Measurements from ENCODE around the gene OR4F15.
"Not testable (repeated sequence)": the region's sequence is repeated elsewhere in the genome, so short reads cannot be mapped to it uniquely, and the experiment has no call there.

Gene OR4F15

GRCh38 chr15:101811902-101812301, at the start of gene OR4F15:
OR4F15 (plus strand) TSS chr15:101812202; CDS start chr15:101818187, 5,985 bp downstream.
- no peak for DNase-seq

DNA sequence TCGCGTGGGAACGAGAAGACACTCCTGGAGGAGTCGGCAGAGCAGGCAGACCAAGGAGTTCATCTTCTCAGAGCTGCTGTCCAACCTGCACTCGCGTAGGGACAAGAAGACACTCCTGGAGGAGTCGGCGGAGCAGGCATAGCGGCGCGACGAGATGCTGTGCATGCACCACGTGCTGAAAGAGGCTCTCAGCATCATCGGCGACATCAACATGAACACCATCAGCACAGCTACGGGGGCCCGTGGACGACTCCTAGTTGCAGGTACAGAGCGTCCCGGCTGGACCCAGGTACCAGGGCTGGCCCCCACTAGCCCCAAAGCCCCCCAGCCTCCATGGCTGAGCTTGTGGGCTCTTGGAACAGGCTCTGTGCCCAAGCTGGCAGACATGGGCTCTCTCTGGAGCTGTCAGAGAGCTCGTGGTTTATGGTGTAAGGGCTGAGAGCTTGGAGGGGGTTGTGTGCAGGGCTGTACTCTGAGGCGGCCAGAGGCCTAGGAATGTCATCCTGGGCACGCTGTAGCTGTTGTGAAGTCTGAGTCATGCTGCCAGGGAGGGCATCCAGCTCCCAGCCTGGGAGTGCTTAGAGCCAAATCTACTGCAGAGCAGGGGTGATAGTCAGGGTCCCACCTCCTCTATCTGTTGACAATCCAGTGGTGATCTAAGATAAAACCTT, 47.2 kb upstream of the OR4F15 start:
- not testable (repeated sequence) for DNase-seq

- not testable (repeated sequence) for DNase-seq
These were observed 46.7 kb upstream of the OR4F15 start for GRCh38 chr15:101765340-101765671.

- DNase-seq: no peak
These were observed 46.1 kb upstream of the OR4F15 start for GRCh38 chr15:101765772-101766456.

DNA sequence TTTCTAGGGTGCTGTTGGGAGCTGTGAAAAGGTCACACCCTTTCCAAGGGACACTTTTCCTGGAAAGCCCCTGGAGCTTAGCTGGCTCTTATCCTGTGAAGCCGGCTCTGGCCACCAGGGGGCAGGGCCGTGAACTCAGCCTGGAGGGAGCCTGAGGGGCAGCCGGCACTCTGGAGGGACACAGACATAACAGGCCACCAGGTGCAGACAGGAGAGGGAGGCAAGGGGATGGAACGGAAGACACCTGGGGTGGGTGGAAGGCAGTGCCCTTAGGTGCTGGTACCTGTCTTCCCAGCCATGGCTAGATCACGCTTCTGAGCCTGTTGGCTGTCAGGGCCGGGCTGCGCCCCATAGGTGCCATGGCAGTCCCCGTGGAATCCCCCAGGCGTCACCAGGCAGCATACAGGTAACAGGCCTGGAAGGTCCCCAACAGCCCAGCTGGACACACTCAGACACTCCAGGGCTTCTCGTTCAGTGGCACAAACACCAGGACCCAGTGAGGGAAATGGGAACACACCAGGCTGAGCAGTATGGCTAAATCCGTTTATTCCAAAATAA, 44.8 kb upstream of the OR4F15 start:
- DNase-seq: peak in 2 of 3 experiments; percentile 11 to 24

GRCh38 chr15:101772921-101773320, 39.1 kb upstream of the OR4F15 start:
- no peak for DNase-seq

DNA sequence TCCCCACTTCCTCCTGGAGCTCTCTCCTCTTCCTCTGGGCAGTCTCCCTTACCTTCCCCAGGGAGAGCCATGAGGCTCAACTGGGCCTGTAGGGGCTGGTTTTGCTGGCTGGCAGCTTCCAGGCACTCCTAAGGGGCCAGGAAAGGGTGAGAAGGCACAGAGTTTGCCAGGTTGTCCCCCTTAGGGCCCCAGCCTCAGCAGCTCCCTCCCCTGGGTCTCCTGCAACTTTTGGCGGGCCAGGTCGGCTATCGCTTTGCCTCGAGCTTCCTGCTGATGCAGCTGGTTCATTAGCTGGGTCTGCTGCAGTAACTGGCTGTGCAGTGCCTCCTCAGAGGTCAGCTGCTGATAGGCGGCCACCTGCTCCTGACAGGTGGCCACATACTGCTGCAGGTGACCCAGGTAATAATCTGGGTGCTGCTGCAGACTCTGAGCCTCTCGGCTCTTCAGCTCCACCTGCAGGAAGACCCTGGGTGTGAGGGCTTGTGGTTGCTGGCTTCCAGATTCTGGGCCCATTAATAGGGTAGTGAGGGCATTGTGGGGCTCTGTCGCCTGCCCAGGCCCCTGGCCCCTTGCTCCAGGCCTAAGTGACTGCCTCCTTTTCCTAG, 38.4 kb upstream of the OR4F15 start:
- DNase-seq: peak; percentile 18 to 79 (median 58)

- DNase-seq: no peak
These were observed 36.9 kb upstream of the OR4F15 start for GRCh38 chr15:101775136-101775535.

- DNase-seq: not testable (repeated sequence)
These were observed 33.4 kb upstream of the OR4F15 start for GRCh38 chr15:101778576-101778975.

DNA sequence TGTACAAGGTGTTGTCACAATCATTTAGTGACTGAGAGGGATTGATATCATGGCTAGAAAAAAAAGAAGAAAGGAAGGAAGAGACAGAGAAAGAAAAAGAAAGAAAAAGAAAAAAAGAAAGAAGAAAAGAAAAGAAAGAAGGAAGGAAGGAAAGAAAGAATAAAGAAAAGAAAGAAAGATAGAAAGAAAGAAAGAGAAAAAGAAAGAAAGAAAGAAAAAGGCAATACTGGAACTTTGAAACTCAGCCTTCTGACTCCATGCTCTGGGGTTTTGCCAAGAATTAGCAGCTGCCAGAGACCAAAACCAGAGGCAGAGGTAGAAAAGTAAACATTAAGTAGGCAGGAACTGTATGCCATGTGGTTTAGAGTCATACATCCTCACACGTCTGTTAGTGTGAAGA, 31.8 kb upstream of the OR4F15 start:
- peak in 1 of 3 experiments; percentile 16 for DNase-seq

GRCh38 chr15:101781928-101782327, 30.1 kb upstream of the OR4F15 start:
- no peak for DNase-seq

DNA sequence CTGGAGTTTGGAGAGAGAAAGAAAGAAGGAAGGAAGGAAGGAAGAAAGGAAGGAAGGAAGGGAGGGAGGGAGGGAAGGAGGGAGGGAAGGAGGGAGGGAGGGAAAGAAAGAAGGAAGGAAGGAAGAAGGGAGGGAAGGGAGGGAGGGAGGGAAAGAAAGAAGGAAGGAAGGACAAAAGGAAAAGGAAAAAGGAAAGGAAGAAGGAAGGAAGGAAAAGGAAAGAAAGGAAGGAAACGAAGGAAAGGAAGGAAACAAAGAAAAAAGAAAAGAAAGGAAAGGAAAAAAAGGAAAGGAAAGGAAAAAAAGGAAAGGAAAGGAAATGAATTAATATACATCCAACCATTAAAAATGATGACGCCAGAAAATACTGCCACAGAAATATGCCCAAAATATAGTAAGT, 27.4 kb upstream of the OR4F15 start:
- DNase-seq: no peak

- DNase-seq: not testable (repeated sequence)
These were observed 25.6 kb upstream of the OR4F15 start for GRCh38 chr15:101786422-101786821.

DNA sequence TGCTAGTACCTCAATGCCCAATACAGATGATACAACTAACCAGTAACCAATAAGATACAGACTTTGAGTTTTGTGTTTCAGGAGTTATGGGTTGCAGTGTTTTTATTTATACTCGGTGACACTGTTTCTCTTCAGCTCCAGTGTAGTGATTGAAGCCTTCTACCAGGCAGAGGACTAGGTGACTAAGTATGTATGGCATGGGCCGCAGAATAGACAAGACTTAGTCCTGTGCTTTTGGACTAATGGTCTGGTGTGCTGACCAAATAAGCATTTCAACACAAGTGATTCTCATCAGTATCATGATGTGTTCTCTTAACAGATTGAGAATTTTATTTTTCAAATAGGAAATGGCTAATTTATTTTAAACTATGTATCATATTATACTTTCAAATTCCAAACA, 24.0 kb upstream of the OR4F15 start:
- DNase-seq: not testable (repeated sequence)

DNA sequence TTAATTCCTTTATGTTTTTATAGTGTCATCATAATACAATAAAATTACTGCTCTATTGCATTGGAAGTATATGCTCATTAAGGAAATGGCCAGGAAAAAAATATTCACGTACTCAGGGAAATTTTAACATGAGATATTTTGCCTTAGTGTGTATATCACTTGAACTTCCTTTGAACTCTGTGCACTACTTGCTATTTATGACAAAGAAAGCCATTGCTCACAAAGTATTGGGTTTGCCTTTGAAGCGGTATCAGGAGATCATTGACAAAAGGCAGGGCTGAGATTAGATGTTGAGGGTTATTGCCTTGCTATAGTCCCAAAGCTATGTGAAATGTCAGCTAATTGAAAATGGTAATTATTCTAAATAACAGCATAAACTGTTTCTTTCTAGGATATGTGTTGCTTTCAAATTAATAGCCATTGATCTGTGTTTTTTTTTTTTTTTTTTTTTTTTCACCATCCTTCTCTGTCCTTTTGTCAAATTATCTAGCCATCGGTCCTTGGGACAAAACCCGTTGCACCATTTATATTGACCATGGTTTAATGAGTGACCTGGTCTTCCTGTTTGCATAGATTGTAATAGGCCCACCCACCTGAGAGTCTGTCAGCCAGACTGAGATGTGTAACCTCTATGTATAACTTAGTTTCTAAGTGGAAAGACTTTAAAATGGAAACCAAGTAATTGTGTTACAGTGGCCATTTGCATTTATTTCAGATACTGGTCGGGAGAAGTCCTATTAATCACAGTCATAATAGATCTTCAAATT, 23.3 kb upstream of the OR4F15 start:
- DNase-seq: not testable (repeated sequence)

- not testable (repeated sequence) for DNase-seq
These were observed 21.3 kb upstream of the OR4F15 start for GRCh38 chr15:101790748-101791147.

DNA sequence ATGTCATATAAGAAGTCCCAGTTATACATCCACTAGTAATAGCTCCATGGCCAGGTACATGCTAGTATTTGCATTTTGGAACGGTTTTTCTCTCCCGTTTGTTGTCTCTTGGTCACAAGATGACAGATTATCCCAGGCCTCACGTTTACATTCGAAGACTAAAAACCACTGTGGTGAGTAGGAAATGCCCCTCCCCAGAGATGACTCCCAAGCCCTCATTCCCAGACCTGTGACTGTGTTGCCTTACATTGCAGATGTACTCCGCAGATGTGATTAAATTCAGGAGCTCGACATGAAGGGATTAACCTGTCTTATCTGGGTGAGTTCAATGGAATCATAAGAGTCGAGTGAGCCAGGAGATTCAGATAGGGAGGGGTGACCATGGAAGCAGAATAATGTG, 18.0 kb upstream of the OR4F15 start:
- DNase-seq: not testable (repeated sequence)

GRCh38 chr15:101795455-101795854, 16.5 kb upstream of the OR4F15 start:
- no peak for DNase-seq

DNA sequence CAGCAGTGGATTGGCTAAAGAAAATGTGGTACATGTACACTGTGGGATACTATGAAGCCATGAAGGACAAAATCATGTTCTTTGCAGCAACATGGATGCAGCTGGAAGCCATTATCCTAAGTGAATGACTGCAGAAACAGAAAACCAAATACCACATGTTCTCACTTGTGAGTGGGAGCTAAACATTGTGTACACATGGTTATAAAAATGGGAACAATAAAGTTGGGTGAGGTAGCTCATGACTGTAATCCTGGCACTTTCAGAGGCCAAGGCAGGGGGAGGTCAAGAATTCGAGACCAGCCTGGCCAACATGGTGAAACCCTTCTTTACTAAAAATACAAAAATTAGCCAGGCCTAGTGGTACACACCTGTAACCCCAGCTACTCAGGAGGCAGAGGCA, 12.3 kb upstream of the OR4F15 start:
- no peak for DNase-seq

DNA sequence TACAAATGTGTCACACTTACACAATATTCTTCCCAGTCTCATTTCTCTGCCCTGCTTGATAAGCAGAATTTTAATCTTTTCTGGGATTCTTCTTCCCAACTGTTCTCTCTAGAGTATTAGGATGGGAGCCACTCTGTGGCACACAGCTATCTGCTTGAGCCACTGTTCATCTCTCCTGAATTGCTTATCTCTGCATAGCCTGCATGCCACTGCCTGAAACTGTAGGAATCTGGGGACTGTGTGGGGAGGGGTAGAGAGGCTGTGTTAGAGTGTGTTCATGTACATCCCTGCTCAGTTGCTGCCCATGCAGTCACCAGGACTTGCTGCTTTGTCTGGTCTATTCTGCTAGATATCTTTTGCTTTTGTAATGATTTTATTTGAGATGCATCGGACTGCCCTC, 11.0 kb upstream of the OR4F15 start:
- no peak for DNase-seq

DNA sequence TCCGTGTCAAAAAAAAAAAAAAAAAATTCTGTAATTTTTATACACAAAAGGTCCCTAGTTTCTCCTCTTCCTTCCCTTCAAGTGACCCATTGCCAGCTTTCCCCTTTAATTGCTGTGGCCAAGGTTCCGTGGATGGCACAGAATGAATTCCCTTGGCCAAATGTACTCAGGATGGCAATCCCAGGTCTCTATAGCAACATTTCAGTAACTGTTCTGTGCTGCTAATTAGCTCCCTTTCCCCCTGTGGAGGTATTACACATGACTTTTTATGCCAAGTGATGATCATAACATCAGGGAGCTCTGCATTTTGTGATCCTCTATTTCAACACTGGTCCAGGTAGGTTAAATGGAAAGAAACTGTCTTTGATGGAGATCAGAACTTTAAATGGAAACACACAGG, 8.8 kb upstream of the OR4F15 start, which contains the start of gene OR4F6:
Gene OR4F6 (plus strand): TSS at position 301 of the 400 bp plus-strand sequence. CDS start 2,211 bp downstream, outside the sequence.
- DNase-seq: no peak

DNA sequence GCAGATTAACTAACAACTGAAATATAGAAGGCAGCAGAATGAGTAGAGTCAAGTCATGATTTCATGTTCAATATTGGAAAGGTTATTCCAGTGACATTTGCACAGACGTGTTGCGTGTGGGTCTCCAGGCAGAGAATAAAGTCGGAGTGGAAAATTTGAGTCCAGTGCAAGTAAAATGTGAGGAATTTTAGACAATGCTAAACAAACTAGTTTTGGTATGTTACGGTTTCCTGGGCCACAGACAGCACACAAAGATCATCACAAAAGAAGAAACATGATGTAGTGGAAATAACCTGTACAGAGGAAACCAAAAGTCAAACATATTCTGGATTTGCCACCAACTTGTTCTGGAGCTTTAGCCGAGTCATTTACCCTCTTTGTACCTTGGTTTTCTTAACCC, 8.3 kb upstream of the OR4F15 start:
- DNase-seq: no peak

DNA sequence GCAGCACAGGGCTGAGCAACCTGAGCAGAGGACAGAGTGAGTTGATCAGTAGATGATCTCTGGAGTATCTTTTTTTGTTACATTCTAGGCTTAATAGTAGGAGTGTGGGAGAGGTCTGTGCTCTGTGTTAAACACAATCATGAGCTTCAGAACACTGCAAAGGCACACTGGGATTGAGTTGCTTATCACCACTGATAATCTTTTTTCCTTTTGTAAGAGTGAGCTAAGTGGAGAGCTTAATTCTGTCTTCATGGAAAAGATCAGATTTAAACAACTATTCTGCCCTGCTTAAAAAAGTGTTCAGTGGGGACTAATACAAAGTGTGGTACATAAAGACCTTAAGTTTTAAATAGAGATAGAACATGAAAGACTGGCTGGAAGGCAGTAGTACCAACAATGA, 7.6 kb upstream of the OR4F15 start:
- DNase-seq: no peak

Data from NCI-H1417 (cell line).